M059J (cell line): ENCODE measurements around the gene TMEM179. TPM values are rescaled to one million over a fixed set of nuclear protein-coding genes. Genes with fewer than 3 reads are reported as not detected.
"Not testable (repeated sequence)": the region's sequence is repeated elsewhere in the genome, so short reads cannot be mapped to it uniquely, and the experiment has no call there.

ENCODE experiments used
- DNase-seq: peaks from one replicate; pipeline ENCODE4 v3.0.0-alpha.2; 2012; ENCODE audit warnings: low read depth
- total RNA-seq: library from RNA; depleted of rRNA; stranded (reverse); fragments of >200 nt; shearing (Covaris generic); gene quantifications from 2 replicates; pipeline ENCODE4 v1.2.3, GENCODE V29; 2014

TMEM179 gene
- total RNA-seq, 1 experiment from 2014 or later = 0.49 TPM

GRCh38 chr14:104637546-104638003 is 33.0 kb upstream of the TMEM179 start:
- no peak for DNase-seq

- not testable (repeated sequence) for DNase-seq
These were observed 32.4 kb upstream of the TMEM179 start for GRCh38 chr14:104636846-104637545.

- no peak for DNase-seq
These were observed 31.6 kb upstream of the TMEM179 start for GRCh38 chr14:104636131-104636530.

GRCh38 chr14:104635717-104636116 is 31.1 kb upstream of the TMEM179 start:
- DNase-seq = no peak

GRCh38 chr14:104634886-104635570 is 30.5 kb upstream of the TMEM179 start:
- DNase-seq = no peak

GRCh38 chr14:104634138-104634760 is 29.7 kb upstream of the TMEM179 start:
- no peak for DNase-seq

GRCh38 chr14:104633276-104634137 is 28.9 kb upstream of the TMEM179 start:
- DNase-seq = no peak

GRCh38 chr14:104632781-104633180 is 28.2 kb upstream of the TMEM179 start:
- DNase-seq = no peak

GRCh38 chr14:104624939-104625338 is 20.4 kb upstream of the TMEM179 start:
- DNase-seq = no peak

GRCh38 chr14:104614126-104614812 is 9.7 kb upstream of the TMEM179 start:
- no peak for DNase-seq

GRCh38 chr14:104611881-104612280 is 7.3 kb upstream of the TMEM179 start:
- no peak for DNase-seq

GRCh38 chr14:104610749-104611310 is 6.3 kb upstream of the TMEM179 start:
- DNase-seq = no peak

- DNase-seq = no peak
These were observed 5.1 kb upstream of the TMEM179 start for GRCh38 chr14:104609666-104610065.

GRCh38 chr14:104603711-104604401 is 716 bp downstream of the TMEM179 start:
- DNase-seq = no peak

GRCh38 chr14:104602933-104603325 is 1.6 kb downstream of the TMEM179 start:
- no peak for DNase-seq

- no peak for DNase-seq
These were observed 2.1 kb downstream of the TMEM179 start for GRCh38 chr14:104602315-104602932.

- peak; percentile 9 for DNase-seq
These were observed 2.8 kb downstream of the TMEM179 start for GRCh38 chr14:104601786-104602185.

- DNase-seq = no peak
These were observed 3.8 kb downstream of the TMEM179 start for GRCh38 chr14:104600805-104601204.

- DNase-seq = peak; percentile 14
These were observed 4.4 kb downstream of the TMEM179 start for GRCh38 chr14:104600141-104600643.

- DNase-seq = no peak
These were observed 5.1 kb downstream of the TMEM179 start for GRCh38 chr14:104599446-104599845.
